GM12873 (cell line): ENCODE data around the gene CPM.

ENCODE experiments used
- CTCF ChIP-seq: IDR thresholded peaks from 2 replicates; pipeline ENCODE4 v1.5.1; 2012; ENCODE audit warnings: low read depth, mild to moderate bottlenecking, moderate library complexity, low read length, control low read depth; ENCODE audit not compliant: insufficient read depth; ENCODE audit errors: missing control alignments

Gene CPM

DNA sequence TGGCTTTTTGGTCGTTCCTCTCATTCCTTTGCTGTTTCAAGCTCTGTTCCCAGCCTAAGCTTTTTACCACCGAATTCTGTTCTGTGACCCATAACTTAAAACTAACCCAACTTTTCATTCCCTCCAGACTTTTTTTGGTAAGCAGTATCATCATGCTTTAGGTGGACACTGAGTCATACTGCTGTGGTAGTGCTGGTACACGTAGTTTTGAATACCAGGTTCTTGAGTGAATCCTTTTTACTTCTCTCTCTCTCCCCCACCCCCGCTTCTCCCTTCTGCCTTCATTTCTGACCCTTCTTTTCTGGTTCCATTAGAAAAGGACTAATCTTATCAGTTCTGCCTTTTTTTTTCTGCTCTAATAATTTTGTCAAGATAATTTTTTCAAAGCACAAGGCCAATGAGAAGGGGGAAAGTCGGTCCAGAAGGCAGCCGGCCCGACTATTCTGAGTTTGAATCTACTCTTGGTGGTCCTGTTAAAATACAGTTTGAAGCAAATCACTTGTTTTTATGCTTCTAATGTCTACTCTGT is 127.3 kb downstream of the CPM start:
- no peak for TF ChIP-seq CTCF

DNA sequence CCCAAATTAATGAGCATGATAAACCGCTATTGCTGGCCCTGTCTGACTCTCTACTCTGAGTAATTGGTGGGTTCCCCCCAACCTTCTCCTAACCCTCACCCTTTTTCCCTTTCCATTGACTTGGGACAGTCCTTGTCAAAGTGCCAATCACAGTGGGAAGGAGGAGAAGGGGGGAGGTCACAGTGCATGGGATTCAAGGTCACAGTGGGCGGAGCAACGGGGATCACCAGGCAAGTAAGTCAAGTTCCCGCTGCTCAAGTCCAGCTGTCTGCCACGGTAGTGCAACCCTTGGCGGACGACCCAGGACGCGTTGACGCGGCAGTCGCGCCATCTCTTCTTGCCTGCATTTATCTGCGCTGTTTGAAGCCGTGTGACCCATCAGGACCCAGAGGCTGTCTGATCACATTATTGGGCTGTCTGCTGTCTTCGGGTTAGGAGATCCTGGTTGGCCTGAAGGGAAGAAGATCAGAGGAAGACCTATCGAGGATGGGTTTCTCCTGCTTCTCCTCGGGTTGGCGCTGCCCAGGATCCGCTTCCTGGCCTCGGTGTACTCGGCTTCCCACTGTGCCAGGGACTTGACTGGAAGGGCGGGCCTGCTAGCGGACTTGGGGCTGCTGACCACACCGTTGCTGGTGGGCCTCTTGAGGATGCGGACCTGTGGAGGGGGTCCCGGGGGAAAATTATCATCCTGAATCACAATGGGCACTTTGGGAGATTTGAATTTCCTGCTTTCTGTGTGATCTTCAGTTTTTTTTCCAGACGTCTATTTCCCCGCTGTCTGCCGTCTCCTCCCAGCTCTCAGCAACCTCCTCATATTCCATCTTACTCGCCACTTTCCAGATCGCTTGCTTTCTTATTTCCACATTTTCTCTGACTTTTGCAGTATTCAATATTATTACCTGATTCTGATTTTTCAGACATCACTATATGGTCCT is 128.0 kb downstream of the CPM start:
- no peak for TF ChIP-seq CTCF

- no peak for TF ChIP-seq CTCF
Measured at GRCh38 chr12:68803948-68804656, 128.9 kb downstream of the CPM start.
